ENCODE data around the gene ADAMTS8.

DNA sequence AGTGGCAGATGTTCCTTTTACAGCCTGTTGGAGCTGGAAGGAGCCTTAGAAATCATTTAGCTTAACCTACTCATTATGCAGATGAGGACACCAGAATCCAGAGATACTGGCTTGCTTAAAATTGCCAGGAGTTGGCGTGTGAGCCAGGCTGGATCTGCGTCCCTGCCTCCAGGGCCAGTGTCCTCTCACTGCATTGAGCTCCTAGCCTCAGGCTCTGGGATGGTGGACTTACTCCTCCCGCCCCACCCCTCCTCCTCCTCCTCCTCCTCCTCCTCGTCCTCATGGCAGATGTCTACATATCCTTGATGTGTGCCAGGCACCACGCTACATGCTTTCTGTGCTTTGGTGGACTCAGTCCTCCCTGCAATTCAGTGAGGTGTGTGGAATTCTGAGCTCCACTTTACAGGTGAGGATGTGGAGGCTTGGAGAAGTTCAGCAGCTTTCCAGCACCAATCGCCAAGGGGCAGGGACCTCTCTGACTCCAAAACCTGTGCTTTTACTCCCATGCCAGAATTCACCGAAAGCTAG lies 44.1 kb upstream of the ADAMTS8 start:
- TF ChIP-seq TCF7L2 (IDR thresholded peaks at IDR 0.05; ENCODE audit: low read depth, low read length): no peak
- TF ChIP-seq CTCF (IDR thresholded peaks at IDR 0.05): no peak
- TF ChIP-seq POLR2AphosphoS5 (IDR thresholded peaks at IDR 0.05; ENCODE audit: low read depth, low read length): no peak
